Nephron progenitor cell (in vitro differentiated cells): ENCODE results near the gene OR2T4.

Source experiments
- DNase-seq: peaks from one replicate; pipeline ENCODE4 v3.0.0; 2021
- H3K27ac Mint-ChIP-seq: 2 replicates; pipeline ENCODE4 v1.8.0; 2021; ENCODE audit warnings: mild to moderate bottlenecking, moderate library complexity, mixed read lengths
- H3K27me3 Mint-ChIP-seq: 2 replicates; pipeline ENCODE4 v1.8.0; 2021; ENCODE audit warnings: mild to moderate bottlenecking, low read depth, mixed read lengths; ENCODE audit not compliant: poor library complexity
- H3K36me3 Mint-ChIP-seq: 2 replicates; pipeline ENCODE4 v1.8.0; 2021; ENCODE audit warnings: low read depth, mixed read lengths
- H3K4me1 Mint-ChIP-seq: 2 replicates; pipeline ENCODE4 v1.8.0; 2021; ENCODE audit warnings: mixed read lengths
- H3K4me3 Mint-ChIP-seq: 2 replicates; pipeline ENCODE4 v1.8.0; 2021; ENCODE audit warnings: mild to moderate bottlenecking, moderate library complexity, mixed read lengths
- H3K9me3 Mint-ChIP-seq: 2 replicates; pipeline ENCODE4 v1.8.0; 2021; ENCODE audit warnings: mild to moderate bottlenecking, moderate library complexity, mixed read lengths
- TF ChIP-seq, protein P1 (sequence below): fragments of 200-600 bp; sonication (generic); IDR thresholded peaks from 2 replicates; pipeline ENCODE4 v1.5.0; 2021; ENCODE audit warnings: antibody characterized with exemption

OR2T4 gene

GRCh38 chr1:248388426-248388825 is 27.0 kb downstream of the OR2T4 start:
- Mint-ChIP-seq H3K27ac (no peak overlapping the region), H3K9me3 (peaks cover 85% of the 10 kb centered on the region), H3K36me3 (no peaks in the 10 kb centered on the region), H3K4me3 (no peak overlapping the region), H3K4me1 (no peaks in the 10 kb centered on the region), H3K27me3 (no peaks in the 10 kb centered on the region)
- TF ChIP-seq, protein P1, sequence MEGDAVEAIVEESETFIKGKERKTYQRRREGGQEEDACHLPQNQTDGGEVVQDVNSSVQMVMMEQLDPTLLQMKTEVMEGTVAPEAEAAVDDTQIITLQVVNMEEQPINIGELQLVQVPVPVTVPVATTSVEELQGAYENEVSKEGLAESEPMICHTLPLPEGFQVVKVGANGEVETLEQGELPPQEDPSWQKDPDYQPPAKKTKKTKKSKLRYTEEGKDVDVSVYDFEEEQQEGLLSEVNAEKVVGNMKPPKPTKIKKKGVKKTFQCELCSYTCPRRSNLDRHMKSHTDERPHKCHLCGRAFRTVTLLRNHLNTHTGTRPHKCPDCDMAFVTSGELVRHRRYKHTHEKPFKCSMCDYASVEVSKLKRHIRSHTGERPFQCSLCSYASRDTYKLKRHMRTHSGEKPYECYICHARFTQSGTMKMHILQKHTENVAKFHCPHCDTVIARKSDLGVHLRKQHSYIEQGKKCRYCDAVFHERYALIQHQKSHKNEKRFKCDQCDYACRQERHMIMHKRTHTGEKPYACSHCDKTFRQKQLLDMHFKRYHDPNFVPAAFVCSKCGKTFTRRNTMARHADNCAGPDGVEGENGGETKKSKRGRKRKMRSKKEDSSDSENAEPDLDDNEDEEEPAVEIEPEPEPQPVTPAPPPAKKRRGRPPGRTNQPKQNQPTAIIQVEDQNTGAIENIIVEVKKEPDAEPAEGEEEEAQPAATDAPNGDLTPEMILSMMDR = no peak
- no peak for DNase-seq

DNA sequence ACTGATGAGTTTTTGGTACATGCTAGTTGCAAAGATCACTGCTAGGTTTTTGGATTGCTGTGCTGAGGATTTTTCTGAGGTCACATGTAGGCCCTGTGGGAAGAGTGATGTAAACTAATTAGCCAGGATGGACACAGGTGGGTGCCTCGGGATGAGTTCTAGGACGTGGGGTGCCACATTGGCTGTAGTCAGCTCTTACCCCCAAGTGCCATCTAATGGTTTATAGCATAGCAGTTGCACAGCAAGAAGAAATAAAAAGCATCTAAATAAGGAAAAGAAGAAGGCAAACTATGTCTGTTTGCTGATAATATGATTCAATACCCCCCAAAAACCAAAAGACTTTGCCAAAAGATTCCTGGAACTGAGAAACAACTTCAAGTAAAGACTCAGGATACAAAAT is 31.6 kb downstream of the OR2T4 start:
- Mint-ChIP-seq H3K27ac (no peak overlapping the region), H3K36me3 (no peaks in the 10 kb centered on the region), H3K27me3 (no peaks in the 10 kb centered on the region), H3K9me3 (peaks cover 95% of the 10 kb centered on the region), H3K4me1 (no peaks in the 10 kb centered on the region), H3K4me3 (no peak overlapping the region)
- TF ChIP-seq, protein P1 = no peak
- no peak for DNase-seq

- TF ChIP-seq, protein P1 = no peak
- Mint-ChIP-seq H3K36me3 (no peaks in the 10 kb centered on the region), H3K9me3 (peaks cover 67% of the 10 kb centered on the region), H3K4me1 (no peaks in the 10 kb centered on the region), H3K27ac (no peak within 1 kb of the TSS), H3K4me3 (no peak within 1 kb of the TSS), H3K27me3 (no peaks in the 10 kb centered on the region)
- DNase-seq = no peak
These were observed 41.3 kb downstream of the OR2T4 start, which contains the start of gene OR2T1 for GRCh38 chr1:248402748-248403147. OR2T1 (plus strand) TSS chr1:248403048; CDS start chr1:248406148, 3,100 bp downstream.

GRCh38 chr1:248404024-248404423 is 42.6 kb downstream of the OR2T4 start:
- no peaks in the 10 kb centered on the region for H3K4me1 Mint-ChIP-seq
- H3K9me3 Mint-ChIP-seq = peaks cover 64% of the 10 kb centered on the region
- no peak overlapping the region for H3K27ac Mint-ChIP-seq
- H3K27me3 Mint-ChIP-seq = no peaks in the 10 kb centered on the region
- TF ChIP-seq, protein P1 = no peak
- H3K4me3 Mint-ChIP-seq = no peak overlapping the region
- H3K36me3 Mint-ChIP-seq = no peaks in the 10 kb centered on the region
- DNase-seq = no peak

GRCh38 chr1:248406721-248407692 is 45.5 kb downstream of the OR2T4 start:
- H3K36me3 Mint-ChIP-seq = no peaks in the 10 kb centered on the region
- peaks cover 72% of the 10 kb centered on the region for H3K9me3 Mint-ChIP-seq
- H3K4me3 Mint-ChIP-seq = no peak overlapping the region
- DNase-seq = no peak
- H3K4me1 Mint-ChIP-seq = no peaks in the 10 kb centered on the region
- TF ChIP-seq, protein P1 = no peak
- H3K27me3 Mint-ChIP-seq = no peaks in the 10 kb centered on the region
- H3K27ac Mint-ChIP-seq = no peak overlapping the region
